ENCODE measurements around the gene ORC6. TPM values are rescaled to one million over a fixed set of nuclear protein-coding genes. Genes with fewer than 3 reads are reported as not detected.

Gene ORC6
- total RNA-seq, 6 donors from 2014 or later, result 1.4 to 4.3 (median 1.9) TPM

DNA sequence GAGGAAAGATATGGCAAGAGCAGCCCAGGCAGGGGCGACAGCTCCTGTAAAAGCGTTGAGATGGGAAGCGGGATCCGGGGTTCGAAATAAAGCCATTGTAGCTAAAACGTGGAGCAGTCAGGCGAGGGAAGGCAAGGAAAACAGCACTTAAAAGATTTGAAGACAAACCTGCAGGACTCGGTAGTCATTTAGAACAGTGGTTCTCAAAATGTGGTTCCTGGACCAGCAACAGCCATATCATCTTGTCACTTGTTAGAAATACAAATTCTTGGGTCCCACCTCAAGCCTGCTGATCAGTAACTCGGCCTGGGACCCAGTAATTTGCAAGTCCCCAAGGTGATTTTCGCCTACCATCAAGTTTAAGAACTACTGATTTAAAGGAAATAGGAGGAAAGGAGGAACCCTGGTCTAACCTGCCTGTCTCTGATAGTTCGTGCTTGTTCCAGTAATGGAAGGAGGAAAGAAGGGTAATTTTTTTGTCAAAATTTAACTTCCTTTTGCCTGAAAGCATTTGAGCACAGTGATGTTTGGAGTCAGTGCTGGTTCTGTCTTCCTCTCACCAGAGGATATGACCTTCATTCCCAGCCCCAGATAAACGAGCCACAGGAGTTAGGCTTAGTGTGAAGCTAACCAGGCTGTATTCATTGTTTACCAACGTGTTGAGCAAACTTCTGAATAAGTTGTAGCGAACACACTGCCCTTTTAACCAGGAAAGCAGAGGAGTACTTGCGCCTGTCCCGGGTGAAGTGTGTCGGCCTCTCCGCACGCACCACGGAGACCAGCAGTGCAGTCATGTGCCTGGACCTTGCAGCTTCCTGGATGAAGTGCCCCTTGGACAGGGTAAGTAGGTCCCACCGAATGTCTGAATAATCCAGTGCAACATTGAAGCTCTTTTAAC lies 1.1 kb downstream of the ORC6 start:
- peak overlapping the region; percentile 73 to 96 (median 94) for H3K4me3 ChIP-seq
- H3K27me3 ChIP-seq, result no peaks in the 10 kb centered on the region
- peak overlapping the region in 2 of 4 donors; percentile 92 to 93 for H3K27ac ChIP-seq
- no peaks in the 10 kb centered on the region for H3K36me3 ChIP-seq
- 13 to 17% methylated on average over 21 of the region's 21 CpGs for WGBS, 2 donors
- peaks cover 20 to 35% (median 24%) of the 10 kb centered on the region in 4 donors for H3K4me1 ChIP-seq
- TF ChIP-seq EP300 (IDR thresholded peaks at IDR 0.05) (no peak), POLR2A (IDR thresholded peaks at IDR 0.05) (no peak), POLR2AphosphoS5 (IDR thresholded peaks at IDR 0.05) (no peak)
- TF ChIP-seq, protein P1, sequence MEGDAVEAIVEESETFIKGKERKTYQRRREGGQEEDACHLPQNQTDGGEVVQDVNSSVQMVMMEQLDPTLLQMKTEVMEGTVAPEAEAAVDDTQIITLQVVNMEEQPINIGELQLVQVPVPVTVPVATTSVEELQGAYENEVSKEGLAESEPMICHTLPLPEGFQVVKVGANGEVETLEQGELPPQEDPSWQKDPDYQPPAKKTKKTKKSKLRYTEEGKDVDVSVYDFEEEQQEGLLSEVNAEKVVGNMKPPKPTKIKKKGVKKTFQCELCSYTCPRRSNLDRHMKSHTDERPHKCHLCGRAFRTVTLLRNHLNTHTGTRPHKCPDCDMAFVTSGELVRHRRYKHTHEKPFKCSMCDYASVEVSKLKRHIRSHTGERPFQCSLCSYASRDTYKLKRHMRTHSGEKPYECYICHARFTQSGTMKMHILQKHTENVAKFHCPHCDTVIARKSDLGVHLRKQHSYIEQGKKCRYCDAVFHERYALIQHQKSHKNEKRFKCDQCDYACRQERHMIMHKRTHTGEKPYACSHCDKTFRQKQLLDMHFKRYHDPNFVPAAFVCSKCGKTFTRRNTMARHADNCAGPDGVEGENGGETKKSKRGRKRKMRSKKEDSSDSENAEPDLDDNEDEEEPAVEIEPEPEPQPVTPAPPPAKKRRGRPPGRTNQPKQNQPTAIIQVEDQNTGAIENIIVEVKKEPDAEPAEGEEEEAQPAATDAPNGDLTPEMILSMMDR (IDR thresholded peaks at IDR 0.05), result no peak
- DNase-seq (peak; percentile 32 to 39), ATAC-seq (ENCODE audit: low FRiP score in 2 of 2) (no peak)
- no peaks in the 10 kb centered on the region for H3K9me3 ChIP-seq

DNA sequence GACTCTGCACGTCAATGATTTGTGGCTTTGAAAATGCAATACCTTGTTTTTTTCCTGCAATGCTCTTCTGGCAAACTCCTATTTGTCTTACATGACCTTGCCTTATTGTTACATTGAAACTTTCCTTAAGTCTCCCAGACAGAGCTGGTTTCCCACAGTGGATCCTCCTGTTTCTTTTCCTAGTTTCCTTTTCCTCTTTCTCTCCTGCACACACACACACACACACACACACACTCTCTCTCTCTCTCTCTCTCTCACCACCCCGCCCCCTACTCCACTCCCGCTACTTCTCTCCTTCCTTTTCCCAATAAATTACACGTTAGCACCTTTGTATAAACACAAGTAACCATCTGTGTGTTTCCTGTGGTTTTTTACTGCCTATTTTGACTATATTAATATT lies 2.3 kb downstream of the ORC6 start:
- no peak overlapping the region for H3K4me3 ChIP-seq
- ATAC-seq (ENCODE audit: low FRiP score in 2 of 2) (no peak), DNase-seq (no peak)
- no peaks in the 10 kb centered on the region for H3K36me3 ChIP-seq
- H3K27ac ChIP-seq, result no peak overlapping the region
- peaks cover 18 to 30% (median 23%) of the 10 kb centered on the region in 4 donors for H3K4me1 ChIP-seq
- 44 to 62% methylated on average over 4 of the region's 4 CpGs for WGBS, 2 donors
- no peaks in the 10 kb centered on the region for H3K27me3 ChIP-seq
- no peak for TF ChIP-seq POLR2AphosphoS5 (IDR thresholded peaks at IDR 0.05)
- TF ChIP-seq POLR2A (IDR thresholded peaks at IDR 0.05), result no peak
- TF ChIP-seq, protein P1 (IDR thresholded peaks at IDR 0.05), result no peak
- no peak for TF ChIP-seq EP300 (IDR thresholded peaks at IDR 0.05)
- no peaks in the 10 kb centered on the region for H3K9me3 ChIP-seq

DNA sequence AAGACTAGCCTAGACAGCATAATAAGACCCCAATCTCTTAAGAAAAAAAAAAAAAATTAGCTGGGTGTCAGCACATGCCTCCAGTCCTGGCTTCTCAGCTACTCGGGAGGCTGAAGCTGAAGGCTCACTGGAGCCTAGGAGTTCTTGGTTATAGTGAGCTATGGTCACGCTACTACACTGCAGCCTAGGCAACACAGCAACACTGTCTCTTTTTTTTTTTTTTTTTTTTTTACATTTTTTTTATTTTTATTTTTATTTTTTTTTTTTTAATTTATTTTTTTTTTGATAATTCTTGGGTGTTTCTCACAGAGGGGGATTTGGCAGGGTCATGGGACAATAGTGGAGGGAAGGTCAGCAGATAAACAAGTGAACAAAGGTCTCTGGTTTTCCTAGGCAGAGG lies 4.1 kb downstream of the ORC6 start:
- WGBS, 2 donors, result 97 to 100% methylated on average over 2 of the region's 2 CpGs
- DNase-seq, result no peak
- Histone ChIP-seq H3K27ac (no peak overlapping the region), H3K4me1 (peaks cover 8 to 13% (median 10%) of the 10 kb centered on the region in 4 donors), H3K9me3 (no peaks in the 10 kb centered on the region), H3K36me3 (no peaks in the 10 kb centered on the region), H3K4me3 (no peak overlapping the region), H3K27me3 (no peaks in the 10 kb centered on the region)
- no peak for TF ChIP-seq POLR2A (IDR thresholded peaks at IDR 0.05)
- TF ChIP-seq POLR2AphosphoS5 (IDR thresholded peaks at IDR 0.05), result no peak
- TF ChIP-seq, protein P1 (IDR thresholded peaks at IDR 0.05), result no peak
- TF ChIP-seq EP300 (IDR thresholded peaks at IDR 0.05), result no peak
- ATAC-seq (ENCODE audit: low FRiP score in 2 of 2), result no peak

DNA sequence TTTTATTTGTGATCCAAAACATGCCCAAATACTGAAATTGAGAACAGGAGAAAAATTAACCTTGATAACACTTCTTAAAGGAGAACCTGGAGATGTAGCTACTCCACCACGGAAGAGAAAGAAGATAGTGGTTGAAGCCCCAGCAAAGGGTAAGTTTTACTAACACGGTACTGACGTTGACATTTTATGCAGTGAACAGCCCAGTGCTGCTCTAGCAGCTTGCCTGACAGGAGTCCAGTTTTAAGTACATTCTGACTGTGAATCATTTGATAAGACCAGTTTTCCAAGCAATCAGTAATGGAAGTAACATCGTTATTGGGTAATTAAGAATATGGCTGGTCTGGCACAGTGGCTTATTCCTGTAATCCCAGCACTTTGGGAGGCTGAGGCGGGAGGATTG lies 6.5 kb downstream of the ORC6 start:
- Histone ChIP-seq H3K9me3 (no peaks in the 10 kb centered on the region), H3K27ac (no peak overlapping the region), H3K27me3 (no peaks in the 10 kb centered on the region), H3K4me1 (peaks cover 0 to under 1% (median 0%) of the 10 kb centered on the region in 4 donors), H3K4me3 (no peak overlapping the region), H3K36me3 (no peaks in the 10 kb centered on the region)
- DNase-seq (no peak), ATAC-seq (ENCODE audit: low FRiP score in 2 of 2) (no peak)
- TF ChIP-seq, protein P1 (IDR thresholded peaks at IDR 0.05), result no peak
- no peak for TF ChIP-seq POLR2AphosphoS5 (IDR thresholded peaks at IDR 0.05)
- TF ChIP-seq EP300 (IDR thresholded peaks at IDR 0.05), result no peak
- TF ChIP-seq POLR2A (IDR thresholded peaks at IDR 0.05), result no peak
- WGBS, 2 donors, result 90 to 92% methylated on average over 5 of the region's 5 CpGs
